ENCODE data around the gene TBX2. TPM values are rescaled to one million over a fixed set of nuclear protein-coding genes. Genes with fewer than 3 reads are reported as not detected.
A peak's percentile ranks its signal among the peaks of the same experiment; 100 is the strongest.
"Not testable (repeated sequence)": the region's sequence is repeated elsewhere in the genome, so short reads cannot be mapped to it uniquely, and the experiment has no call there.

The TBX2 gene
- total RNA-seq (2014; rRNA removed; shearing (Covaris generic); ENCODE audit: low replicate concordance), result 0.49 and 1.2 TPM in 2 replicates

DNA sequence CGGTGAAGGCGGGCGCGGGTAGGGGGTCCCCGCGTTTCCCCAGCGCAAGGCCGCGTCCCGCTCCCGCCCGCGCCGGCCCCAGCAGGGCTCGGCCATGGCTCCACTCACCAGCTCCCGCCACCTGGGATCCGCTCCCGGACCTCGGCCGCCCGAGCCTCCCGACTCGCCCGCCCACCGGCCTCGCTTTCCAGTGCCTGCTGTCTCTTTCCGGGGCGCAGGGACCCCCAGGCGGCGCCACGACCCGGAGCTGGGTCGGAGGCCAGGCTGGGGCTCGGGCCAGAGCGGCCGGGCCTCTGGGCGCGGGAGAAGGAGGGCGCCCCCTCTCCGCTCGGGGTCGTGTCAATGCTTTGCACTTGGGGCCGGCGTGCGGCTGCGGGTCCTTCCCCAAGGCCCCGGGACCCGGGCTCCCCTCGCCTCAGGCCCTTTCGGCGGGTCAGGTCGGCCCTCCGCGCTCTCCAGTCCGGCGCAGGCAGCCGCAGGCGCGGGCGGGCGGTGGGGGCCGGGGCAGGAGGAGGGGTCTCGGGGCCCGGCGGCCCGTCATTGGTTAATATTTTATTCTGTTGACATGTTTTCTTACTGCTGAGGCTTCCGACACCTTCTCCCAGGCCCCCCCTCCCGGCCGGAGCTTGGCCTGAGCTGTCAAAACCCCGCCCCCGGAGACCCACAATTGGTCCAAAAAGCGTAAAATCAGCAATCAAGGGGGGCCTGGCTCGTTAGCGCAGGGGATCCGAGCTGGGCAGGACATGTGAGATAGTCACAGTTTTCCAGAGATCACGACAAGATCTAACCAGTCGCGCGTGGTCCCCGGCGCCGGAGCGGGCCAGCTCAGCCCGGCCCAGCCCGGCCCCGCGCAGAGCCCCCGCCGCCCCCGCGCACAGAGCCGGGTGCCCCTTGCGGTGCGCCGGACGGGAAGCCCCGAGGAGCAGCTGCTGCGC lies at the start of gene TBX2:
TBX2 (plus strand) TSS at position 713 of the 935 bp plus-strand sequence. CDS start 334 bp downstream, outside the sequence.
- peak; percentile 72 for DNase-seq (ENCODE audit: low read depth)
- in situ Hi-C loops (cut with HindIII; ENCODE audit: low pct_unique_long_range_greater_than_20kb, low sequenced_read_pairs), result no loop called here

DNA sequence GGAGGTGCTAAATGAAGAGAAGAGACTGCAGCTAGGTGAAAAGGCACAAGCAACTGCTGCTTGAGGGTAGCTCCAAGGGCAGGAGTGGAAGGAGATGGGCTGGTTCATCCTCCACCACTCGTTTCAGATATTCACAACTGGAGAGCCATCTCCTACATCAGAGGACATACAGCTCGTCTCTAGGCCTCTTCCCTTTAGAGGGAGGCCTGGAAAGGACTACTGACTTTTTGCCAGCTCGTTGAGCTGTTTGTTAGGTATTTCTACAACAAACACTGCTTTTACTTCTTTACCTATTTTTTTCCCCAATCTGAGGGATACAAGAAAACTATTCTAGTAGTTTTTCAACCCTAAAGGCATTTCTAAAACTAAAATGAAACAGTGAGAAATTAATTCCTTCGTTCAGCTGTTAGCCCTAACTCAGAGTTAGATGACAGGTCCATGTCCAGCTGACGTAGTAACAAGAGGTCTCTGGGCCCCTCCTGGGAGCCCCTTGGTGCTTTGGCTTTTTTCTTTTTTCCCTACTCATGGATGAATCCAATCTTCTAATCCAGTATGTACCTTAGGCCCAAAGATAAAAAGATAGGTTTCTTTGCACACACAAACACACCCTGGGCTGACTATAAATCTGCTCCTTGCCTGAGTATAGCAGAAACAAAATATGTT lies 47.8 kb upstream of the TBX2 start:
- DNase-seq (ENCODE audit: low read depth), result no peak
- in situ Hi-C loops (cut with HindIII; ENCODE audit: low pct_unique_long_range_greater_than_20kb, low sequenced_read_pairs), result no loop called here

DNA sequence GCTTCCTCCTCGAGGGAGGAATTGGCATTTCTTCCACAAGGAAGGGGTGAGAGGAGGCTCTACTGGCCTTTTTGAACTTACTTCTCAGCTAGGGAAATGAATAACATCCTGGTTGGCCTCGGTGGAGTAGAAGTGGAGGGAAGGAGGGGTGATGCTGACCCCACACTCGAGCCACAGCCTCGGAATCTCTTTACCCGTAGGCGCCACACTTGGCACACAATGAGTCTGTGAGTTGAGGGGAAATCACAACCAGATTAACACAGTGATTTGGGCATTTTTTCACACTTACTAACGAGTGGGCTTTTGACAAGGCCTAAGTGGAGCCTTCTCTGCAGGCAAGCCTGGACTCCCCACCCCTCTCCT lies 47.3 kb upstream of the TBX2 start:
- in situ Hi-C loops (cut with HindIII; ENCODE audit: low pct_unique_long_range_greater_than_20kb, low sequenced_read_pairs), result no loop called here
- no peak for DNase-seq (ENCODE audit: low read depth)

DNA sequence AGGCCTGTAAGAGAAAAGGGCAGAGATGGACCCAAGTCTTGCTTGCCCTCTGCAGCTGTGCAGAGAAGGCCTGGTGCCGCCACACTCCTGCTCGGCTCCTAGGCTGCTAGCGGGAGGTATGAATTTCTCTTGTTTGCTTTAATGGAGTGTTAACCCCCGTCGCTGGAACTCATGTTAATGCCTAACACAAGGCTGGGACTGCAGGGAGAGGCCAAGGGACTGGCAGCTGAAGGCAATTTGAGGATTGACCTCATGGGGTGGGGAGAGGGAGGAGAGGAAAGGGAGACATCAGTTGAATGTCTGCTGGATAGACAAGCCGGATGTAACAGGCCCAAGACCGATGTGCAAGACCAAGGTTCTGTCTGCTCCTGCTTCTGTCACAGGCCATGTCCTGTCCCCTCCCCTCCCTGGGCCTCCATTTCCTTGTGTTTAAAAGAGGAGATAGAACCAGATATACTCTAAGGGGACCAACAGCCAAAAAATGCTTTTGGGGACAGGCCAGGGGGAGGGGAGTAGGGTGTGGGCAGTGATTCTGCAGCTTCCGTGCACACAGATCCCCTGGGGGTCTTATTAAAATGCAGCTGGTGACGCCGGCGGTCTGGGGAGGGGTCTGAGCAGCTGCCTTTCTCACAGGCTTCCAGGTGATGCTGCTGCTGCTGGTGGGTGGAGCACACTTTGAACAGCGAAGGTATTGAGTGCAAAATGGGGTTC lies 46.7 kb upstream of the TBX2 start:
- in situ Hi-C loops (cut with HindIII; ENCODE audit: low pct_unique_long_range_greater_than_20kb, low sequenced_read_pairs), result no loop called here
- DNase-seq (ENCODE audit: low read depth), result no peak

DNA sequence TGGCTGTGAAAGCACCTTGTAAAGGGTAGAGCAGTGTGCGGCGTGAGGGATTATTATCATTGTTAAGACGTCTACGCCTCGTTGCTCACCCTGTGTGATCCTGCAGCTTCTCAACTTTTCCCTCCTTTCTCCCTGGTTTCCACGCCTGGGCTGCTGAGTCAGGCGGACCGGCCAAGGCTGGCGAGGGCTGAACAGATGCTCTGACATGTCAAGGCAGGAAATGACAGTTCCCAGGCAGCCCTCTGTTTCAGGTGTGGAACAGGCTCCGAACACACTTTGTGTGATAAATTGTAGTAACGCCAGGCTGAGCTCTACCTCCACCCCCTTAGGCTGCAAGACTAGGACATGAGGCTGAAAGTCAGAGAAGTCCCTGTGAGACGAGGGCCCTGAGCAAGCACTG lies 46.0 kb upstream of the TBX2 start:
- in situ Hi-C loops (cut with HindIII; ENCODE audit: low pct_unique_long_range_greater_than_20kb, low sequenced_read_pairs), result no loop called here
- DNase-seq (ENCODE audit: low read depth), result no peak

DNA sequence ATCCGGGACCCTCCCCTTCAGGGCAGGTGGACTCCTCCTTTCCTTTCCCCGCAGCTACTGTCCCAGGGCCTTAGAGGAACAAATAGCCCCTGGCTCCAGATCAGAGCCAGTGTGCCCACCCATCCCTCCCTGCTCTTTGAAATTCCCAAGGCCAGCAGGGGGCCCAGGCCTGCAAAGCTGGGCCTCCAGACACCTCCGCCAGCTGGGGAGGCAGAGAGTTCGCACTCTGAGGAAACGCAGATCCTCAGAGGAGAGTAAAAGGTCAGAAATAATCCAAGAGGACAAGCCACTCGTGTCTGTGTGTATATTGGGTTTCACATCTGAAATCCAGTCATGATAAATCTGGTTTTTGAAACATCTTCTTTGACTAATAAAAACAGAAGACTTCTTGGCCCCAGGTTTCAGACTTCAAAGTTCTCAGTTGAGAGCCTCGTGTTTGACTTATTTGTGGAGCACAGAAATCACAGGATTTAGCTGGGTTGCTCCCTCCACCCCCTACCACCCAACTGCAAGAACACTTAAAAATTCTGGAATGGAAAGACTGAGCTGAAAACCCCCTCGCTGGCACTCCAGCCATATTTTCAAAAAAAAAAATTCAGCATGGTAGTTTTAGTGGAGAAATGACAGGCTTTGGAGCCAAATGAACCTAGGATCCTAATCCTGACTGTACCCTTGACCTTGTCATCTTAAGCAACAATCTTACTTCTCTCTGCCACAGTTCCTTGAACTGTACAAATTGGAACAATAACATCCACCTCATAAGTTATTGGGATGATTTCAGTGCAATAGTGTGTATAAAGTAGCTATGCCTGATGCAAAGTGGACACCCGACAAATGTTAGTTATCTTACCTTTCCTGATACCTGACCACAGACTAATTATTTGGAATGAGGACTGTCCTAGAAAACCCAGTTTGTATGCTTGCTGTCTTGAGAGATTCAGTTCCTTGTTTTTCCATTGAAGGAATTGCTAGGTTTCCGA lies 44.5 kb upstream of the TBX2 start:
- in situ Hi-C loops (cut with HindIII; ENCODE audit: low pct_unique_long_range_greater_than_20kb, low sequenced_read_pairs), result no loop called here
- no peak for DNase-seq (ENCODE audit: low read depth)

DNA sequence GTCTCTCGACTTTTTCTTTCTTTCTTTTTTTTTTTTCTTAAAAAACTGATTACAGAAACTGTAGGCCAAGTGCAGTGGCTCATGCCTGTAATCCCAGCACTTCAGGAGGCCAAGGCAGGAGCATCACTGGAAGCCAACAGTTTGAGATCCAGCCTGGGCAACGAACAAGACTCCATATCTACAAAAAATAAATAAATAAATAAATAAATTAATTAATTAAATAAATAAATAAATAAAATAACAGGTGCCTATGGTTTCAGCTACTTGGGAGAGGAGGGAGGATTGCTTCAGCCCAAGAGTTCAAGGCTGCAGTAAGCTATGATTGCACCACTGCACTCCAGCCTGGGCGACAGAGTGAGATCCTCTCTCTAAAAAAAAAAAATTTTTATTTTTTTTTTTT lies 42.6 kb upstream of the TBX2 start:
- DNase-seq (ENCODE audit: low read depth); in situ Hi-C loops (cut with HindIII; ENCODE audit: low pct_unique_long_range_greater_than_20kb, low sequenced_read_pairs): not testable (repeated sequence)

DNA sequence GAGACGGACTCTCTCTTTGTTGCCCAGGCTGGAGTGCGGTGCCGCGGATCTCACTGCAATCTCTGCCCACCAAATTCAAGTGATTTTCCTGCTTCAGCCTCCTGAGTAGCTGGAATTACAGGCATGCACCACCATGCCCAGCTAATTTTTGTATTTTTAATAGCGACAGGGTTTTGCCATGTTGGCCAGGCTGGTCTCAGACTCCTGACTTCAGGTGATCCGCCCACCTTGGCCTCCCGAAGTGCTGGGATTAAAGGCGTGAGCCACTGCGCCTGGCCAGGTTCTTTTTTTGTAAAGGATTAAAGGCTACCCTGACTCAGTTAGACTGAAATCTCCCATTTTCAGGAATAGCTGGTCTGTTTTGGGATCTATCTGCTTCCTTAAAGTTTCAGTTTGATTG lies 40.1 kb upstream of the TBX2 start:
- DNase-seq (ENCODE audit: low read depth); in situ Hi-C loops (cut with HindIII; ENCODE audit: low pct_unique_long_range_greater_than_20kb, low sequenced_read_pairs): not testable (repeated sequence)

DNA sequence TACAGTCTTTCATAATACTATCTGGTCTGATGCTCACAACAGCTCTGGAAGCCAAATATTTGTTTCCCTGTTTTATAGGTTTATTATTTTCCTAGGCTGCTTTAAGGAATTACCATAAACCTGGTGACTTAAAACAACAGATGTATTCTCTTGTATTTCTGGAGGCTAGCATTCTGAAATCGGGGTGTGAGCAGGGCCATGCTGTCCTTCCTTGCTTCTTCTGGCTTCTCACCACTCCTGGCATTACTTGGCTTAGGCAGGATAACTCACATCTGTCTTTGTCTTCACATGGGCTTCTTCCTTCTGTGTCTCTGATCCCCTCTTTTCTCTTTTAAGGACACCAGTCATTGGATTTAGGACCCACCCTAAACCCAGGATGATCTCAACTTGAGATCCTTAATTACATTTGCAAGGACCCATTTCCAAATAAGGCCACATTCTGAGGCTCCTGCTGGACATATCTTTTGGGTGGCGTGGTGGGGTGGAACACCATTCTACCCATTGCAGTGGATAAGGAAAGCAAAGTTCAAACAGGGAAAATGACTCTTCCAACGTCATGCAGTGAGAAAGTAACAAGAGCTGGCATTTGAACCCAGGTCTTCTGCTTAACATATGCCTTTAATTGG lies 39.2 kb upstream of the TBX2 start:
- in situ Hi-C loops (cut with HindIII; ENCODE audit: low pct_unique_long_range_greater_than_20kb, low sequenced_read_pairs), result no loop called here
- DNase-seq (ENCODE audit: low read depth), result no peak

DNA sequence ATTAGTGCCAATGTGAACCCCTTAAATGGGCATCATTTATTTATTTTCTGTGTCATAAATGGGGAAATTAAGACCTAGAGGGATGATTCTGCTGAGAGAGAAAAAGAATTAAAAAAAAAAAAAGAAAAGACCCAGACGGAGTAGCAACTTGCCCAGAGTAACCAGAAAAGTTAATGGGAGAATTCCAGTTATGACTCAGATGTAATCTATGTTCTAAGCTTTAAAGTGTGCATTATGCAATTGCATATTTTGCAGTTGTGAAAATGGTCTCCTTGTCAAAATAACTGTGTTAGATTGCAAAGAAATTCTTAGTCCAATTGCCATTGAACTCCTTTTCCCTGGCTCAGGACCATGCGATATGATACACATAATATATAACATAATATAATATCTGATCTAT lies 38.6 kb upstream of the TBX2 start:
- DNase-seq (ENCODE audit: low read depth), result no peak
- in situ Hi-C loops (cut with HindIII; ENCODE audit: low pct_unique_long_range_greater_than_20kb, low sequenced_read_pairs), result no loop called here

DNA sequence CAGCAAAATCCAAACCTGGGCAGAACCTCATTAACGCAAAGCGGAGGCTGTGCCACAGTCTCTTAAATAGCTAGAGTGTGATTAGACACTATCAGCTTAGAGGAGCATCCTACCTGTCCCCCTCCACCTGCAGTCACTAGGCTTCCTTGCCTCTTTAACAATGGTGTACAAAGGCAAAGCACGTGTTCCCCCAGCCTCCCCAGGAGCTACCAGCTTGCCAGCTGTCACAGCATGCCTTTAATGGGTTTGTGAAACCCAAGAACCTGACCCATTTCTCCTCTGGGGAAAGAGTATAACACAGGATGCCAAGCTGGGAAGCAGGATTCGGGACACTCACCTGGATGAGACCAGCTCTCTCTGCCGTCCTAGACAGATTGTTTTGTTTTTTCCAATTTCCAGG lies 37.2 kb upstream of the TBX2 start:
- in situ Hi-C loops (cut with HindIII; ENCODE audit: low pct_unique_long_range_greater_than_20kb, low sequenced_read_pairs), result no loop called here
- no peak for DNase-seq (ENCODE audit: low read depth)

DNA sequence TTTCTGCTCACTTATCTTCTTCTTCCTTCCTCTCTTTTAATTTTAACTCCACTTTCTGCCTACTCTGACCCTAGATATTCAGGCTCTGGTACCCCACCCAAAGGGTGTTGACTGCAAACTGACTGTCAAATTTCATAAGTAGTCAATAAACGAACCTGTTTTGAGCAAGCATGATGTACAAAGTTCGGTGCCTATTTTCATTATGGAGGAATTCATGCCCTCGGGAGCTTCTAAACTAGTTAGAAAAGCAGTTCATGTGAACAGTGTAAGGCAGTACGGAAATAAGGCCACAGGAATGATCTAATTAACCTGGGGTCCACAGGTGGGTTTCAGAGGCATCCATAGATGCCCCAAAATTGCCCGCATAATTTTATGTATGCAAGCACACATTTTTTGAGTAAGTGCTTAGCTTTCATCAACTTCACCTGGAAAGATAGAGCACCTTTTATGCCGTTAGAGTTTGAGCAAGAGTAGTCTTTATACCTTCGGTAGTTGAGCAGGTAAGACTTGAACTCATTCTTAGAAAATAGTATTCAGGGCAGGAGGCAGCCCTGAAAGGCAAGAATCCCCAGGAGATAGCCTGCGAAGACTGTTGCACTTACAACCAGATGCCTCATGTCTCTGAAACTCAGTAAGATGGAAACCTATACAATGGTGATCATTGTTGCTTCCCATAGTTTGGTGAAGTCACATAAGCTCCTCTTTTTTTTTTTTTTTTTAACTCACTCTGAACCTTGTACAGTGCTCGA lies 36.6 kb upstream of the TBX2 start:
- in situ Hi-C loops (cut with HindIII; ENCODE audit: low pct_unique_long_range_greater_than_20kb, low sequenced_read_pairs), result no loop called here
- DNase-seq (ENCODE audit: low read depth), result no peak

DNA sequence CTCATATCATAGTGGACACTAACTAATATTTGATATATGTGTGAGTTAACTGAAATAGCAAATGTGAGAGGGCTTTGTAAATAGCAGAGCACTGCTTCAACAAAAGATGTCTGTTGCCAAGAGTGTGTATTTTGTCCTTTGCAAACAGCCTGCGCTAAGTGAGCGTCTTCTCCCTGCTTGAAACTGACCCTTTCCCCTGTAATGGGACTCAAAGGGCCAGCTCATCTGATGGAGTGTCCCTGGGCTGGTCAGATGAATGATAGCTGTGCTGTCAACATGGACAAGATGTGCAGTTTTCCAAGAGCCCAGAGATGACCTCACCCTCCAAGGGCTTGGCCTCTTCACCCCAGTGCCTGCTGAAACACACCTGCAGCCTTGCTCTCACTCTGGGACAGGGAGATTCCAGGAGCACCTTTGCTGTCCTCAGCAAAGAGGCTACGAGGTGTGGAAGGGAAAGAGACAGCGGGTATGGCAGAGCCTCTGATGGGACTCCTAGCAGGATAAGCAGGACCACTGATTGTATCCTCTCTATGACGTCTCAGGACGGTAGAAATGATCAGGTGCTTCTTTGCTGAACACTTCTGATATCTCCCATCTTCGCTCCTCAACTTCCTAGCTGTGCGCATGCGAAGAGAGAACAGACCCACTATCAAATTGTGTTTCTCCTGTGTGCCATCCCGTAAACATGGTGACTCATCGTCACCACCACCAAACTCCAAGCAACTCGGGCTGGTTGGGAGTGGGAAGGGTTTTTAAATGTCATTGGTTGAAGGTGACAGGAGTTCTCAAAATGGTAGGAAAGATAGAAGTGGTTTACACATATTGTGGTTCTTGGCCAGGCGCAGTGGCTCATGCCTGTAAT lies 35.8 kb upstream of the TBX2 start:
- in situ Hi-C loops (cut with HindIII; ENCODE audit: low pct_unique_long_range_greater_than_20kb, low sequenced_read_pairs), result no loop called here
- no peak for DNase-seq (ENCODE audit: low read depth)

DNA sequence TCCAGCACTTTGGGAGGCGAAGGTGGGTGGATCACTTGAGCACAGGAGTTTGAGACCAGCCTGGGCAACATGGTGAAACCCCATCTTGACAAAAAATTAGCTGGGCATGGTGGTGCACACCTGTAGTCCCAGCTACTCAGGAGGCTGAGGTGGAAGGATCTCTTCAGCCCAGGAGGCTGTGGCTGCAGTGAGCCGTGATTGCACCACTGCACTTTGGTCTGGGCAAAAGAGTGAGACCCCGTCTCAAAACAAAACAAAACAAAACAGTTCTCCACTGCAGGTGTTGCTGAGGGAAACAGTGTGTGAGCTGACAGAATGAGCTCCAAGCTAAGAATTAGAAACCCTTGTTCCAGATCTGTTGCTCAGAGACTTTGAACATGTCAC lies 35.2 kb upstream of the TBX2 start:
- DNase-seq (ENCODE audit: low read depth), result no peak
- in situ Hi-C loops (cut with HindIII; ENCODE audit: low pct_unique_long_range_greater_than_20kb, low sequenced_read_pairs), result no loop called here

DNA sequence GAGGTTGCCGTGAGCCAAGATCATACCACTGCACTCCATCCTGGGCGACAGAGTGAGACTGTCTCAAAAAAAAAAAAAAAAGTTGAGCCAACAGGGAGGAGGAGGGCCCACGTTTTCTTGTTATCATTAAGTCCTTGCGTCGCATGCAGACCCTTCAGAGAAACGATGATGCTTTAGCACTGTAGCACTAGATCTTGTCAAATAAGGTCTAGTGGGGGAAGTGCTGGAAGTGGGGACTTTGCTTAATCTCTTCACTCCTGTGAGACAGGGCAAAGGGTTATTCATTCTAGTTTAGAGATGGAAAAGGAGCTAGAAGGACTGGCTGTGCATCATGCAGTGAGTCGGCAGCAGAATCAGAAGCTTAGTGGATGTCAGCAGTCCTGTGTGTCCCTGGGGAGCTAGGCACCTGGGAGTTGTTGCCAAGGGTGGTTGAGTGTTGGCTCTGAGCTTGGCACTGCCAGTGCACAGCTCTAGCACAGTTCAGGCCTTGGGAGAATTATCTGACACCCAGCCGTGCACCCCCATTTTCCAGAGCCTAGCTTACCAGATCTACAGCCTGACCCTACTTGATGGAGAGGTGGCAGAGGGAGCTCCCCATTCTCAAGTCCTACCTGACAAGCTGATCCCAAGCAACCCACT lies 33.4 kb upstream of the TBX2 start:
- in situ Hi-C loops (cut with HindIII; ENCODE audit: low pct_unique_long_range_greater_than_20kb, low sequenced_read_pairs), result no loop called here
- no peak for DNase-seq (ENCODE audit: low read depth)
